ENCODE data around the gene USP50. TPM values are rescaled to one million over a fixed set of nuclear protein-coding genes. Genes with fewer than 3 reads are reported as not detected.
"Not testable (repeated sequence)": the region's sequence is repeated elsewhere in the genome, so short reads cannot be mapped to it uniquely, and the experiment has no call there.

The USP50 gene
- 0.20 TPM for total RNA-seq

GRCh38 chr15:50546566-50546965 is at the start of gene USP50:
TSS of gene USP50 (minus strand) at chr15:50546666. CDS start at chr15:50546525, 141 bp downstream.
- no peak for DNase-seq (ENCODE audit: low spot score)

DNA sequence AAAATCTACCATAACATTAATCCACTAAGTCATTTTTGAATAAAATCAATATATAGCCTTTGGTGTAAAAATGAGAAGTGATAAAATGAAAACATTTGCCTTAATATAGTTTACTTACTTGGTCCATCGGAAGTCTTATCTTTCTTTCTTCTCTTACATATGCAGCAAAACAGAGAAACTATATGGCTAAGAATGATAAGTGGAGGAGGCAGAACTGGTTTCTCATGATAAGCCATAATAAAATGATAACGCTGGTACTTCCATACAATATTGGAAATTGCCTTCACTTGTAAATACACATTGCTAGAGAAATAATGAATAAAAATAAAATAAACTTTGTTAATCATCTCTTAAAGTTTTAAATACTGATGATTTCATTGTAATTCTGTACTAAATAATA is 47.8 kb upstream of the USP50 start:
- DNase-seq (ENCODE audit: low spot score), result no peak

DNA sequence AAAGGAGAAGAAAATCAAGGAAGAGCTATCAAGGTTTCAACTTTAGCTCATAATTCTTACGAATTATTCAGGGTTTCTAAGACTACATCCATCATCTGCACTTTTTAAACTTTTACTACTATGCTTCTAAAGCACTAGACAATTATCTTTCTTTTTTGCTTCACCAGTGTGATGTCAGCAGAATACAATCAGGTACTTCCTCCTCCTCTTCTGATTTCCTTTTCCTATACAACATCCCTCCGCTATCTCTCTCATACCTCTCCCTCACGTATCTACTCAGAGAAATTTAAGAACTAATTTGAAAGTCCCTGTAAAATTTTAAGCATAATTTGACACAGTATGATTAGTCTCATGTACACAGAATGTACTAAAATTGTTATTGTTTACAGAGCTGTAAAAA is 47.3 kb upstream of the USP50 start:
- DNase-seq (ENCODE audit: low spot score), result no peak

- DNase-seq (ENCODE audit: low spot score), result no peak
Measured at GRCh38 chr15:50590288-50590687, 43.8 kb upstream of the USP50 start.

GRCh38 chr15:50577492-50577891 is 31.0 kb upstream of the USP50 start:
- DNase-seq (ENCODE audit: low spot score), result no peak

- DNase-seq (ENCODE audit: low spot score), result no peak
Measured at GRCh38 chr15:50576166-50576565, 29.7 kb upstream of the USP50 start.

DNA sequence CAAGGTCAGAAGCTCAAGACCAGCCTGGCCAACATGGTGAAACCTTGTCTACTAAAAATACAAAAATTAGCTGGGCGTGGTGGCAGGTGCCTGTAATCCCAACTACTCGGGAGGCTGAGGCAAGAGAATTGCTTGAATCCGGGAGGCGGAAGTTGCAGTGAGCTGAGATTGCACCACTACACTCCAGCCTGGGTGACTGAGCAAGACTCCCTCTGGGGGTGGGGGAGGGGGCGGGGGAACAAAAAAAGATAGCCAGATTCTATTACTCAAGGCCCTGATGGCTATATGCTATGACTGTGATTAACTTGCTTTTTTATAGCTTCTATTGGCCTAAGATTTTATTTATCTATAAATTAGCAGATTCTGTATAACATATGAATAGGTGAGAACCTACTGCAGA is 27.4 kb upstream of the USP50 start:
- not testable (repeated sequence) for DNase-seq (ENCODE audit: low spot score)

GRCh38 chr15:50563756-50564155 is 17.3 kb upstream of the USP50 start:
- no peak for DNase-seq (ENCODE audit: low spot score)

GRCh38 chr15:50562735-50563640 is 16.5 kb upstream of the USP50 start:
- no peak for DNase-seq (ENCODE audit: low spot score)

GRCh38 chr15:50558012-50558411 is 11.5 kb upstream of the USP50 start:
- DNase-seq (ENCODE audit: low spot score), result no peak

DNA sequence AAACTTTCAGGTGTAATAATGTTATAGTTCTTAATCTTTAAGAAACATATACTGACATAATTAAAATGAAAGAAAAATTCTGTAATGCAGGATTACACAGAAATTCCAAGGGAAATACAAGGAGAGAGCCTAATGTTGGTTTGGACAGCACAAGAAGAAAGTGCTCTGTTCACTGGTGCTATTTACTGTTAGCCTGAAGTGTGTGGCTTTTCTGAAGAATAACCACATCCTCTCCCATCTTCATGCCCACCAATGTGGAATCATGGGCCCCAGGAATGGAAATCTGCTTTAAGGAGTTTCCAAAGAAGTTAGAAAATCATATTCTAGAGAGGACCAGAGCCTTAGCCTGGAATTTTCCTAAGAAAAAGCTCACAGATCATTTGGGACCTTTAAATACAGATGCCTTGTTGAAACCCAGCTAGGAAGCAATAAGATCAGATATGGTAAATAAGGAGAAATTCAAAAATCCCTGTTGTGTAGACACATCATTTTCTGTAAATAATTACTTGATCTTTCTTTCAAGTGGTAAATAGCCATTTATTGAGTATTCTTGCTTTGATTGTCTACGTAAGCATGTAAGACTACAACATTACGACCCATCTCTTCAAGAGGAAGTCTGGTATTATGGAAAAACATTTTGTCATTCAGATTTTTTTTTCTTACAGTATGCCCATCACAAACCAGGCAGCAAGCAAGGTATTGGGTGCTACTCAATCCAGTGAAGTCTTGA is 10.3 kb upstream of the USP50 start:
- no peak for DNase-seq (ENCODE audit: low spot score)

GRCh38 chr15:50552238-50552637 is 5.8 kb upstream of the USP50 start:
- no peak for DNase-seq (ENCODE audit: low spot score)

DNA sequence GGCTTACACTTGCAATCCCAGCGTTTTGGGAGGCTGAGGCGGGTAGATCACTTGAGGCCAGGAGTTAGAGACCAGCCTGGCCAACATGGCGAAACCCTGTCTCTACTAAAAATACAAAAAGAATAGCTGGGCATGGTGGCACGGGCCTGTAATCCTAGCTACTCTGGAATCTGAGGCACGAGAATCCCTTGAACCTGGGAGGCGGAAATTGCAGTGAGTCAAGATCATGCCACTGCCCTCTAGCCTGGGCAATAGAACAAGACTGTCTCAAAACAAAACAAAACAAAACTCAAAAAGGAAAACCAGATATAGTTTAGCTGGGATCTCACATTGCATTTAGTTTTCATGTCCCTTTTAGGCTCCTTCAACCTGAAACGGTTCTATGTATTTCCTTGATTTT is 2.9 kb upstream of the USP50 start:
- DNase-seq (ENCODE audit: low spot score), result no peak

DNA sequence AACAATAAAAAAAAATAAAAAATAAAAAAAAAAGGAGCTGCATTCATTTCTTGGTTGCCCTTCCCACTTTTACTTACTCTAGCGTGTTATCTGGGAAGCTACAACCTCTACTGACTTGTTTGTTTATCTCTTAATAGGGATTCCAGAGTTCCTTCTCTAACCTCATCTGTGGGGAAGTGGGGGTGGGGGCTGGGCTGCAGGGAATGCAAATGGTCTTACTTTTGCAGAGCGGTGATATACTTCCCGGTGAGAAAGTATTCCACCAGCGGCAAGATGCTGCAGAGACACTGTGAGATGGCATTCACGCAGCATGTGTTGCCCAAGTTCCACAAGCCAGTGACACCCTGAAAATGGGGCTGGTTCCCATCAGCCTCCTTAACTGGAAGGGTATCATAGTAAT is 2.1 kb downstream of the USP50 start:
- DNase-seq (ENCODE audit: low spot score), result no peak

GRCh38 chr15:50543556-50543955 is 2.9 kb downstream of the USP50 start:
- no peak for DNase-seq (ENCODE audit: low spot score)

DNA sequence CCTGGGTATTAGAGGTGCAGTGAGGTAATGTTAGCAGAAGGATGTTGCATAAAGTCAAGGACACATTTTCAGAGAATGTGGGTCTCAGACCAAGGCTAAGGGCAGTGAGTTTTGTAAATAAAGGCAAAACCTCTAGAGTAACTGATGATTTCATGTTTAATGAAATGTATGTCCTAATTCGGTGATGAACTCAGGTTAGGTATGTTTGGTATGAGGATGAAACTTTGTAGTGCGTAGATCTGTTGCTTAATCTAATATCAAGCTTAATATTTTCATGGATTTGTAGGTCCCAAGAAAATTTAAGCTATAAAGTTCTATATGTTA is 3.6 kb downstream of the USP50 start:
- no peak for DNase-seq (ENCODE audit: low spot score)

DNA sequence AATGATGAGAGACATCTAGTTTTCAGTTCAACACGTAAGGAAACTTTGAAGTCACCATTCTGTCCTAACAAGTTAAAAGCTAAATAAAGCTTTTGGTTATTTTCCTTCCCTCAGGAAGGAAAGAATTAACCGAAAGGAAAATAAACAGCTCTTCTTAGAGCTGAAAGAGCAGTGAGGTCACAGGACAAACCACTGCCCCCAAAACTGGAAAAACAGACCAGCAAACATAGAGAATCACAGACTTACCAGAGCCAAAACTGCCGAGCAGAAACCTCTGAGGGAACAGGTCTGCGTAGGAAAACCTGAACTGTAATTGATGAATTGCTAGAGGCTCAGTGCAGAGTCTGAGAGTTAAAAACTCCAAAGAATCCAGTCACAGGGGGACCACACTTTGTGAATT is 14.7 kb downstream of the USP50 start:
- DNase-seq (ENCODE audit: low spot score), result no peak

DNA sequence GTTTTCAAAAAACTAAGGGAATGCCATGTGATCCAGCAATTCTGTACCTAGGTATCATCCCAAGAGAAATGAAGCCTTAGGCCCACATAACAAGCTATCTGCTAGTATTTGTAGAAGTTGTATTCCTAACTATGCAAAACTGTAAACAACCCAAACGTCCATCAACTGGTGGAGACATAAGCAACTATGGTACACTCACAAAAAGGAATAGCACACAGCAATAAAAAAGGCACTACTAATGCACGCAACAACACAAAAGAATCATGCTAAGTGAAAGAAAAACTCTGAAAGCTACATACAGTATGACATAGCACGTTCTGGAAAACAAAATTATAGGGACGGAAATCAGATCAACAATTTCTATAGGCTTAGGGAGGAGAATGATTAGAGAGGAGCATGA is 15.3 kb downstream of the USP50 start:
- no peak for DNase-seq (ENCODE audit: low spot score)

DNA sequence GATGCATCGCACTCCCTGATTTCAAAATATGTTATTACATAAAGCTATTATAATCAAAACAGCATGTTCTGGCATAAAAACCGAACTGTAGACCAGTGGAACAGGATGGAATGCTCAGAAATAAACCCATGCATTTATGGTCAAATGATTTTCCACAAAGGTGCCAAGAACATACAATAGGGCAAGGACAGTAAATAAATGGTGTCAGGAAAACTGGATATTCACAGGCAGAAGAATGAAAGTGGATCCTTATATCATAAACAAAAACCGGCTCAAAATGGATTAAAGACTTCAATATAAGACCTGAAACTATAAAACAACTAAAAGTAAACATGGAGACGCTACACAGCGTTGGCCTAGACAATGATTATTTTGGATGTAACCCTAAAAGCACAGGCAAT is 22.6 kb downstream of the USP50 start:
- no peak for DNase-seq (ENCODE audit: low spot score)

DNA sequence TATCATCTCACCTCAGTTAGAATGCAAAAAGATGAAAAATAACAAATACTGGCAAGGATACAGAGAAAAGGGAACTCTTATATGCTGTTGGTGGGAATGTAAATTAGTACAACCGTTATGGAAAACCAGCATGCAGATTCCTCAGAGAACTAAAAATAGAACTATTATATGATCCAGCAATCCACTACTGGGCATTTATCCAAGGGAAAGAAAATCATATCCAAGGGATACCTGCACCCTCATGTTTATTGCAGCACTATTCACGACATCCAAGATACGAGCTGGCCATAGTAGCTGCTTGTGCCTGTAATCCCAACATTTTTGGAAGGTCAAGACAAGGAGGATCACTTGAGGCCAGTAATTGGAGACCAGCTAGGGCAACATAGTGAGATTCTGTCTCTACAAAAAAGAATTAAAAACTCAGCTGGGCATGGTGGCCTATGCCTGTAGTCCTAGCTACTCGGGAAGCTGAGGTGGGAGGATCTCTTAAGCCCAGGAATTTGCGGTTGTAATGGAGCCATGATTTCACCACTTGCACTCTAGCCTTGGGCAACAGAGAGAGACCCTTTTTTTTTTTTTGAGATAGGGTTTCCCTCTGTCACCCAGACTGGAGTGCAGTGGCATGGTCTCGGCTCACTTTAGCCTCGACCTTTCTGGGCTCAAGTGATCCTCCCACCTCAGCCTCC is 26.6 kb downstream of the USP50 start:
- no peak for DNase-seq (ENCODE audit: low spot score)

DNA sequence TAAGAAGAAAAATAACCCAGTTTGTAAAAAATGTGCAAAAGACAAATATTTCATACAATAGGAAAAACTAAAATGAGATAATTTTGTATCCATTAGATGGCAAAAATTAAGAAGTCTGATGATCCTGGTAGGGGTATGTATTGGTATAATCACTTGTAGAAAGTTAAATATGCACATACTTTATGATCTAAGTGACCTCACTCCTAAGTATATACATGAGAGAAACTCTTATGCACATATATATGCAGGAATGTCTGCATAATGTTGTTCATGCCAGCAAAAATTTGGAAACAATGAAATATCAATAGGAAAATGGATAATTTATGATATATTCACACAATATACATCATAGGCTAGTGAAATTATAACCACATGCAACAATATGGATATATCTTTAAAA is 33.5 kb downstream of the USP50 start:
- no peak for DNase-seq (ENCODE audit: low spot score)

DNA sequence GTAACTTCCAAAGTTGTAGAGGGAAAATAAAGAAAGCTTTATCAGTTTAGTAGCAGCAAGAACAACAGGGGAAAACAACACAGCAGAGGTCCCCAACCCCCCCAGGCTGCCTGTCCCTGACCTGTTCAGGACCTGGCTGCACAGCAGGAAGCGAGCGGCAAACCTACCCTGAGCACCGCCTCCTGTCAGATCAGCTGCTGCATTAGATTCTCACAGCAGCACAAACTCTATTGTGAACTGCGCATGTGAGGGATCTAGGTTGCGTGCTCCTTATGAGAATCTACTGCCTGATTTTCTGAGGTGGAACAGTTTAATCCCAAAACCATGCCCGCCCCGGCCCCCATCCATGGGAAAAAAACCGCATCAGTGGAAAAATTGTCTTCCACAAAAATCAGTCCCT is 40.3 kb downstream of the USP50 start:
- DNase-seq (ENCODE audit: low spot score), result no peak

GRCh38 chr15:50505656-50506055 is 40.8 kb downstream of the USP50 start:
- DNase-seq (ENCODE audit: low spot score), result not testable (repeated sequence)
